Occipital lobe (tissue), 2 donors: ENCODE results near the gene B4GALT3. TPM values are rescaled to one million over a fixed set of nuclear protein-coding genes. Genes with fewer than 3 reads are reported as not detected.

ENCODE experiments used
- DNase-seq: peaks from one replicate; lab custom pipeline; 2025; lab: John Stamatoyannopoulos, UW
- total RNA-seq: library from RNA; depleted of rRNA; stranded (reverse); fragments of >200 nt; gene quantifications from one replicate; pipeline ENCODE4 v1.2.3, GENCODE V29; 2014

The B4GALT3 gene
- total RNA-seq, 1 donor from 2014 or later = 21.4 TPM

DNA sequence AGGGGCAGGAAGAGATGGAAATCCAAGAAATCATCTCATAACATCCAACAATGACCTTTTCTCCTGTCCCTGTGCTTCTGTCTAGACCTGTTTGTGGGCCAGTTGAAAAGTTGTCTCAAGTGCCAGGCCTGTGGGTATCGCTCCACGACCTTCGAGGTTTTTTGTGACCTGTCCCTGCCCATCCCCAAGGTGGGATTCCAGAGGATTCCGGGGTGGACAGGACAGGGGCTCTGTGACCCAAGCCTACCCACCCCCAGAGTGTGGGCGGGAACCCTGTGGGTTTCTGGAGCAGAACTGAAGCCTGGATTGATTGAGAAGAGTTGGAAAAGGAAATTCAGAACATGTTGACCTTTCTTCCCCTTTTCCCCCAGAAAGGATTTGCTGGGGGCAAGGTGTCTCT is 13.5 kb downstream of the B4GALT3 start:
- DNase-seq = no peak

DNA sequence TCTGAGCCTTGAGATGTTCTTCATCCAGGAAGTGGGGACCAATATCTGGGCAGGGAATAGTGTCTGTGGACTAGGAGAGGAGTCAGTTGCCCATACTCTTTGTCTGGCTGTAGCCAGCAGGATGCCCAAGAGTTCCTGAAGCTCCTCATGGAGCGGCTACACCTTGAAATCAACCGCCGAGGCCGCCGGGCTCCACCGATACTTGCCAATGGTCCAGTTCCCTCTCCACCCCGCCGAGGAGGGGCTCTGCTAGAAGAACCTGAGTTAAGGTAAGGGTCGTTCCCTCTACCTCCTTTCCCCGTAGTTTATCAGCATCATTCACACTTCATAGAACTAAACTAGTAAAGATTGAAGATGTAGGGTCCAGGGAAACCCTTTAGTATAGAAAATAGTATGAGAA is 14.5 kb downstream of the B4GALT3 start:
- DNase-seq = no peak

DNA sequence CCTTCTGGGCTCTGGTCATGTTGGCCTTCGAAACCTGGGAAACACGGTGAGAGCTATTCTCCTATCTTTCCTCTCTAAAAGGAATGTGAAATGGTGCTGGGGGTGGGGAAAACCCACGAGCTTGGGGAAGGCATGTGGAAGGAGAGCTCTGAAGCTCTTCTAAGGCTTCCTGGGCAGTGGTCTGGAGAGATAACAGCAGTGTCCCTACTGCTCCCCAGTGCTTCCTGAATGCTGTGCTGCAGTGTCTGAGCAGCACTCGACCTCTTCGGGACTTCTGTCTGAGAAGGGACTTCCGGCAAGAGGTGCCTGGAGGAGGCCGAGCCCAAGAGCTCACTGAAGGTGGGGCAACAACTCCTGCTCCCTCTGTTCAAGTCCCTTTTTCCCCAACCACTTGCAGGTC is 15.3 kb downstream of the B4GALT3 start:
- DNase-seq = no peak

DNA sequence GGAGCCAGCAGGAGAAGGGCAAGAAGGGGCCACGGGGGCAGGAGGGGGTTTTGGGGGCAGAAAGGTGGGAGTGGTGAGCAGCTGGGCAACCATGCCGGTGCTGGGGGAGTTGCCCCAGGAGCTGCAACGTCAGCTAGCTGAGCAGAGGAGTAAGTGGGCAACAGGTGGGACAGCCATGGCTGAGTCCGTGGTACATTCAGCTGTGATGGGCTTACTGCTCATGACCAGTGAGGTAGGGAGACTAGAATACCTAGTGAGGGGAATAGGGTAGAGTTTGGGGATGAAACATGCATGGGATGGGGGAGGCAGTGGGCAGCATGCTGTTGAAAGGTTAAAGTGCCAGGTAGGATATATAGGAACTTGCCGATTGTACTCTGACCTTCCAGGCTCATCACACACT is 15.7 kb downstream of the B4GALT3 start:
- DNase-seq = no peak

DNA sequence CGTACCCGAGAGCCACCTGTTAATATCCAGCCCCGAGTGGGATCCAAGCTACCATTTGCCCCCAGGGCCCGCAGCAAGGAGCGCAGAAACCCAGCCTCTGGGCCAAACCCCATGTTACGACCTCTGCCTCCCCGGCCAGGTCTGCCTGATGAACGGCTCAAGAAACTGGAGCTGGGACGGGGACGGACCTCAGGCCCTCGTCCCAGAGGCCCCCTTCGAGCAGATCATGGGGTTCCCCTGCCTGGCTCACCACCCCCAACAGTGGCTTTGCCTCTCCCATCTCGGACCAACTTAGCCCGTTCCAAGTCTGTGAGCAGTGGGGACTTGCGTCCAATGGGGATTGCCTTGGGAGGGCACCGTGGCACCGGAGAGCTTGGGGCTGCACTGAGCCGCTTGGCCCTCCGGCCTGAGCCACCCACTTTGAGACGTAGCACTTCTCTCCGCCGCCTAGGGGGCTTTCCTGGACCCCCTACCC is 16.6 kb downstream of the B4GALT3 start:
- no peak for DNase-seq

DNA sequence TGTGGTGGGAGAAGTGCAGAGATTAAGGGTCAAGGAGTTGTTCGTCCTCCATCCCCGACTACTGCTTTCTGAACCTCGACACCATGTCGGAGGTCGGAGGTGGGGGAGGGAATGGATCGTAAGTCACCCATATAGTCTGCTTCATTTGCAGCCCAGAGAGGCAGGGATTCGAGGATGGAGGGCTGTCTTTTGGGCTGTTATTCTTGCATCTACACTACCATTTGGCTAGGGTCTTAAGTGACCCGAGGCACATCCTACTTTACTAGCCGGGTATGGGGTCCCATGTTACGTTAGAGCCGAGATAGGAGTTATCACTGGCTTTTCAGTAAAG is 17.4 kb downstream of the B4GALT3 start:
- no peak for DNase-seq

DNA sequence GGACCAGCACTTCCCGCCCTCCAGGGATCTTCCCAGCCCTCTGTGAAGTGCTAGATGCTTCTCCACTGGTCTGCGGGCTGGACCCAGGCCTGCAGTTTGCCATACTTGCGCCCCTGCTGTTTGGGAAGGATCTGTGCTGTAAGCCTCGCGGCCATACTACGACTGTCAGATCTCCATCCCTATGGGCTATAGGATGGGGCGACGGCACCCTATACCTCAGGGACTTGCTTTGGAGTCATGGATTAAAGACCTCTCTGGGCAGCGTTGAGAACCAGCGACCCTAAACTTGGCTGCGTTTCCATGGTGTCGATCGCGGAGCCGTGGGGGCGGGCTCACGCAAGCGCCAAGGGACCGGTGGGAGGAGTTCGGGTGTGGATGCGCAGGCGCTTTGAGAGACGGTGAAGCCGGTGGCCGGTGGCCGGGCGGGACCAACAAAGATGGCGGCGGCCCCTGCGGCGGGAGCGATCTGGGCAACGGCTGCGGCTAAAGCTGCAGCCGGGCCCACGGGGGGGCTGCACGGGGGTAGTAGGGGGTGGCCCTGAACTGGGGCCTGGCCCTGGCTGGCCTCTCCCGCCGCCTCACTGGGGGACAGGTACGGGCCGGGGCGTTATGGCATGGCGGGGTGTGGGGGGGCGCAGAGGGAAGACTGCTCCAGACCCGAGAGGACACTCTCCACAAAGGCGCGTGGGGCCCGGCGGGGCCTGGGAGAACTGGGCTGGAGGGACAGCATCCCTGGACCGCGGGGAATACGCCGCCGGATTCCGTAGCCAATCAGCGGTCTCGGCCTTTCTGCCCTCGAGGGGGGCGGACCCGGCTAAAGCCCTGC is 18.0 kb downstream of the B4GALT3 start, which contains the start of gene USP21:
Gene USP21 (plus strand): TSS at position 414 of the 826 bp plus-strand sequence. CDS start 1,141 bp downstream, outside the sequence.
- peak; percentile 83 for DNase-seq

DNA sequence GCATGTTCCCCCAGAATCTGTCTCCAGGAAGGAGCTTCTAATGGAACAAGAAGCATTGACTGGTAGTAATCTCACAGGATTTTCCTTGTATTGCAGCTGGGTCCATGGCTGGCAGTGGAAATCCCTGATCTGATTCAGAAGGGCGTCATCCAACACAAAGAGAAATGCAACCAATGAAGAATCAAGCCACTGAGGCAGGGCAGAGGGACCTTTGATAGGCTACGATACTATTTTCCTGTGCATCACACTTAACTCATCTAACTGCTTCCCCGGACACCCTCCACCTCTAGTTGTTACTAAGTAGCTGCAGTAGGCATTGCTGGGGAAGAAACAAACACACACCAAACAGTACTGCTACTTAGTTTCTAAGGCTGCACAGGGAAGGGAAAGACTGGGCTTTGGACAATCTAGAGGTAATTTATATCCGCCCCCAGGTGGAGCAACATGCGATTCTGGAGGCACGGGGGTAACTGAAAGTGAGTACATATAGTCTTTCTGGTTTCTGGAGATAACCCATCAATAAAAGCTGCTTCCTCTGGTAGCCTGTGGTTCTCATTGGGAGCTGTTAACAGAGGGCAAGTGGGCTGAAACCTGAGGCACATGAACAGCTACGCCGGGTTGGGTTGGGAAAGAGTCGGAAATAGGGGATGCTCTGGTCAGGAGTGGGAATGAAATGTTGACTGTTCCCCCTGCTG is 18.8 kb downstream of the B4GALT3 start:
- DNase-seq = no peak

DNA sequence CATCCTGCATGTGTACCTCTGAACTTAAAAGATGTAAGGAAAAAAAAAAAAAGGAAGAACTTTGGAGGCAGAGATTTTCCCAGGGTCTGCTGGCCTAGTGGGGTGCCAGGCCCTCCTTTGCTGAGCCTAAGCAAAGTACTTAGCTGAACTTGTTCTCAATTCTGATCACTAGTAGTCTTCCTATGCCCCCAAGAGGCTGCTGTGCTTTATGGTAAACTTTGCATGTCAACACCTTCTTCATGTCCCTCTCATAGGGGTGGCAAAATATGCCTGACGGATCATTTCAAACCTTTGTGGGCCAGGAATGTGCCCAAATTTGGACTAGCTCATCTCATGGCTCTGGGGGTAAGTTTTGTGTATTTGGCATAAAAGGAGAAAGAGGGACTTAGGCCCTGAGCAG is 19.4 kb downstream of the B4GALT3 start:
- DNase-seq = no peak

DNA sequence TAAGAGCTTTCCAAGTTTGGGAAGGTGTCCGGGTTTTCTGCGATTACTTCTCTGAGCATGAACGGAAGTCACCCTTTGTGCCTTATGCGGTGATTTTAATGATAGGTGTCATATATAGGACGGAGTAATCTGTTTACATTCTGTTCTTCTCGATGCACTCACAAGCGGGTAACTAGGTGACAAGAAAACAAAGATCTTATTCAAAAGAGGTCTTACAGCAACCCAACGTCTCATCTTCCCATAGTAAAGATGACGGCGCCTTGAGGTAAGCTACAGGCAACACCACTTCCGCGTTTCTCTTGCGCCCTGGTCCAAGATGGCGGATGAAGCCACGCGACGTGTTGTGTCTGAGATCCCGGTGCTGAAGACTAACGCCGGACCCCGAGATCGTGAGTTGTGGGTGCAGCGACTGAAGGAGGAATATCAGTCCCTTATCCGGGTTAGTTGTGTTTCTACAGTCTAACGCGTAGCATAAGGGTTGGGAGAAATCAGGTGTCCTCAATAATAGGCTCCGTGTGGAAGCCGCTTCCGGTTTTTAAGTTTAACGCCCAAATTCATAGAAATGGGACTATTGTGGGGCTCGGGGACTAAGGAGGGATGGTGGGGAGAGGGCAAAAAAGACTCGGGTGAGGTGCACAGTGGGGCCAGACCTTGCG is 23.5 kb downstream of the B4GALT3 start, which contains the start of gene UFC1:
Gene UFC1 (plus strand): TSS at position 297 of the 656 bp plus-strand sequence. CDS start 20 bp downstream, at position 317.
- peak; percentile 73 for DNase-seq

DNA sequence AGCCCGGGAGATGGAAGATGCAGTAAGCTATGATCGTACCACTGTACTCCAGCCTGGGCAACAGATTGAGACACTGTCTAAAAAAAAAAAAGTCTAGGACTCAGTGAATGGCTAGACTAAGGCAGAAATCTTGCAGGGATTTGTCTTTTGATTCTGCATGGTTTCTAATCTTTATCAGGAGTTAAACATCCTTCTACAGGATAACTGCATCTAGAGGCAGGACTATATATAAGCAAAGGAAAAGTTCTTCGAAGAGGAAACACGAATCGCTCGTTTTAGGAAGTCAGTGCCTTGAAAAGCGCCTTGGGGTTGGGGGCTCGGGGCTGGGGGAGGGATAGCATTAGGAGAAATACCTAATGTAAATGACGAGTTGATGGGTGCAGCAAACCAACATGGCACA is 24.1 kb downstream of the B4GALT3 start:
- DNase-seq = no peak

DNA sequence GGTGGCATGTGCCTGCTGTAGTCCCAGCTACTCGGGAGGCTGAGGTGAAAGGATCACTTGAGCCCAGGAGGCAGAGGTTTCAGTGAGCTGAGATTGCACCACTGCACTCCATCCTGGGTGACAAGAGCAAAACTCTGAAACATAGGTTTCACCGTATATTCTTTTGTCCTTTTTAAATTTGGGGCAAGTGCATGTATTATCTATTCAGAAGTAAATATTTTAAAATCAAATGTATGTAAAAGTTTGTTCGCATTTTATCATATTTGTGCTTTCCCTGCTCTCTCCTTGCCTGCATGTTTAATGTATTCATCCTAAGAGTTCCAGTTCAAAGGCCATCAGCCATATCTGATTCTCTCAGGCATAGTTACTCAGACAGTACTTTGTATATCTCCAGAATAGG is 31.5 kb downstream of the B4GALT3 start:
- DNase-seq = no peak

DNA sequence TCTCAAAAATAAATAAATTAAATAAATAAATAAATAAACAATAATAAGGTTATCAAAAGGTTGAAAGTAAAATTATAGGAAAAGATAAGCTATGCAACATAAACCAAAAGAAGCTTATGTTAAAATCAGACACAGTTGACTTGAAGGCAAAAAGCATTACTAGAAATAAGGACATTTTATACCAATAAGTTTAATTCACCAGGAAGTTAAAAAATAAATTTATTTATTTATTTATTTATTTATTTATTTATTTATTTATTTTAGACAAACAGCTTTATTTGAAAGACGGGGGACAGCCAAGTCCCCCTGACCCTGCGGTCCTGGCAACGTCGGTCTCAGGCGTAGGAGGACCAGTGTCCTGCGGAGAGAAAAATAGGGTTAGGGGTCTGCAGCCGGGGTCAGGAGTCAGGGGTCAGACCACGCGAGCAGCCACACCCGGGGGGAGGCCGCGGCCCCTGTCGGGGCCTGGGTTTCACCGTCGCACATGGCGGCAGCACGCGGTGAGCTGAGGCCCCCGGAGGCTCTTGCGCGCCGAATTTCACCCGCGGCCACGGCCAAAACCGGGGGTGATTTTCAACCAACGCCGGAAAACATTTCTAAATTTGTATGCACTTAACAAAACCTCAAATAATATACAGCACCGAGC is 36.4 kb downstream of the B4GALT3 start:
- no peak for DNase-seq

DNA sequence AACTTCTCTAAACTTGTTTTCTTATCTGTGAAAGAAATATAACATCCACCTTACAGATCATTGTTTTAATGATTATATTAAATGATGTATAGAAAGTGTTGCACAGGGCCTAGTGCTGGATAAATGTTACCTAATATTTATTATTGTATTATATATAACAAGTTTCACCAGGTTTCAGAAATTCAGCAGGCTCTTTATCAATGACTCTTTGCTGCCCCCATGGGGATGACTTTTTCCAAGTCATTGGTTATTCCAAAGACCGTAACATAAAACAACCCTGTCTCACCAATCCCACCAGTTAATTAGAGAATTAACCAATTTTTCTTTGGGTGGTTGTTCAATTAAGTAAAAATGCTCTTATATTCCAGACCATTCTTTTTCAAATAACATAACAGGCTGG is 37.5 kb downstream of the B4GALT3 start:
- DNase-seq = no peak

DNA sequence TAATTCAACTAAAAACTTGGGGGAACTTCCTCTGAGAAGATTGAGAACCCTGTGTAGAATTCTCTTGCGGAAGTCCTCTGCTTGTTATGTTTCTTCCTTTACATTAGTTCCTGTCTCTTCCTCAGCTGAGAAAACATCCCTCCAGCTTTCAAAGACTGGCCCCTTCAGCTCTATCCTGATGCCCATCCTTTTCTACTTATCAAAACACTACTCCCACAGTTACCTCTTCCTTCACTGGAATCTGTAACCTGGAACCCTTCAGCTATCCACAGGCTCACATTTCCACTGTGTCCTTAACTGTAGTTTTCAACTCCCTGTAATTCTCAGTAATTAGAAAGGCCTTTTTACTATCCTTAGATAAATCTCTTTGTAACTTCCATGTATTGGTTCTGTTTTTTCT is 38.9 kb downstream of the B4GALT3 start:
- no peak for DNase-seq

DNA sequence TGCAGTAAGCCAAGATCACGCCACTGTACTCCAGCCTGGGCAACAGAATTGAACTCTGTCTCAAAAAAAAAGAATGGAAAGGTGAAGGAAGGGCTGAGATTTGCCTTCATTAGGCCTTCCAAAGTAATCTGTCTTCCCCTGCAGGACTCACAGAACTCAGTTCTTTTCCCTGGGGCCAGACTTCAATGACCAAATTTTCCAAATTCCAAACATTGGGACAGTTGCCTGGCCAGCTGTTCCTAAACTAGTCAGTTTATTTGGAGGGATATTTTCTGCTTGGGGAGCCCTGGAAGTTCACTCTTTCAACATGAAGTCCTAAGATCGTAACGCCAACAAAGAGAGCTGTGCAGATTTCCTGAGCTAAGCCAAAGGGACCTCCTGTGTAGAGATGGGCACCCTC is 39.4 kb downstream of the B4GALT3 start:
- DNase-seq = no peak

DNA sequence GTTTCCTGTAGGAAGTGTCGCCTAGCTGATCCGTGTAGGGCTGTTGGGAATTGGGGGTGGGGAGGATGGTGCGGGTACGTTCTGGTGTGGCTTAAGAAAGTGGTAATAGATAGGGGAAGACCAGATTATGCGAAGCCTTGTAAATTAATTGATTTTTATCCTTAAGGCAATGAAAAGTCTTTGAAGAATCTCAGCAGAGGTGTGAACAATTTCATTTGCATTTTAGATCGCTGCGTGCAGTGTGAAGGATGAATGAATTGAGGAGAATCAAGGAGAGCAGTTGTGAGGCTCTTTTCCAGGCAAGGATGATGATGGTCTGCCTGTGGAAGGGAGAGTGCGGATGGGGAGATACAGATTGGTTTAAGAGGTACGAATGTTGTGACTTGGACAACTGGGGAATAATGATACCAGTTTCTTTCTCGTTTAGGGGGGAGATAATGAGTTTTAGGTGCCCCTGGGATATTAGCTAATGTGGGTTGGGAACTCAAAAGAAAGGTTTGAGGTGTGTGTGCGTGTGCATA is 44.0 kb downstream of the B4GALT3 start:
- DNase-seq = no peak

DNA sequence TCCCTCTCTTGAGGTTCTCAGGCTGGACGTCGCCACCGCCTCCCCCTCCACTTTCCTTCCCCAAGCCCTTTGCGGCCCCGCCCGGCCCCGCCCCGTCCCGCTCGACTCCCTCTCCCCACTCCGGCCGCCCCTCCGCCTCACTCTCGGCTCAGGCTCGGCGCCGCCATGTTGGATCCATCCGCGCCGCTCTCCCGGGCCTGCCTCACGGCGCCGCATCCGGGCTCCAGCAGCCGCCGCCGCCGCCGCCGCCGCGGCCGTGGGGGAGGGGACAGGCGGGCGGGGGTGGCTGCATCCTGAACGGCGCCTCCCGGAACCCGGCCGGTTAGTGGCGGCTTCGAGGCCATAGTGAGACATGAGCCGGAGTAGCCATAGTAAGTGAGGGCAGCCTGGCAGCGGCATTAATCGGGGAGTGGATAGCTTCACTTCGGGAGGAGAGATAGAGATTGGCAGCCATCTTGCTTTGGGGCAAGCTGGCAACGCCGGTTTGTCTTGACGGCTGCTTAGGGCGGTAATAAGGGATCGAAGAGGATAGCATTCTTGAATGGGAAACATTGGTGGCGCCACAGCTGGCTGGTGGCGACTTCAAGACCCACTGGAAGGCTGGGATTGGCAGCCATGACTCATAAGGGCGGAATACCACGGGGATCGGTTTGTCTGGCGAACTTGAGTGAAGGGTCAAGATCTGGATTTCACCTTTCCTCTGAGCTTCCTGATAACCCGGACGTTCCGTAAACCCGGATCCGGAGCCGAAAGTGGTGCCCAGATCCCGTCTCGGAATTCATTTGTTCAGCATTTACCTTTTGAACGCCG is 44.7 kb downstream of the B4GALT3 start, which contains the start of gene DEDD:
Gene DEDD (minus strand): TSS at position 258 of the 810 bp plus-strand sequence. CDS start 8,205 bp downstream, outside the sequence.
- DNase-seq = peak; percentile 96

DNA sequence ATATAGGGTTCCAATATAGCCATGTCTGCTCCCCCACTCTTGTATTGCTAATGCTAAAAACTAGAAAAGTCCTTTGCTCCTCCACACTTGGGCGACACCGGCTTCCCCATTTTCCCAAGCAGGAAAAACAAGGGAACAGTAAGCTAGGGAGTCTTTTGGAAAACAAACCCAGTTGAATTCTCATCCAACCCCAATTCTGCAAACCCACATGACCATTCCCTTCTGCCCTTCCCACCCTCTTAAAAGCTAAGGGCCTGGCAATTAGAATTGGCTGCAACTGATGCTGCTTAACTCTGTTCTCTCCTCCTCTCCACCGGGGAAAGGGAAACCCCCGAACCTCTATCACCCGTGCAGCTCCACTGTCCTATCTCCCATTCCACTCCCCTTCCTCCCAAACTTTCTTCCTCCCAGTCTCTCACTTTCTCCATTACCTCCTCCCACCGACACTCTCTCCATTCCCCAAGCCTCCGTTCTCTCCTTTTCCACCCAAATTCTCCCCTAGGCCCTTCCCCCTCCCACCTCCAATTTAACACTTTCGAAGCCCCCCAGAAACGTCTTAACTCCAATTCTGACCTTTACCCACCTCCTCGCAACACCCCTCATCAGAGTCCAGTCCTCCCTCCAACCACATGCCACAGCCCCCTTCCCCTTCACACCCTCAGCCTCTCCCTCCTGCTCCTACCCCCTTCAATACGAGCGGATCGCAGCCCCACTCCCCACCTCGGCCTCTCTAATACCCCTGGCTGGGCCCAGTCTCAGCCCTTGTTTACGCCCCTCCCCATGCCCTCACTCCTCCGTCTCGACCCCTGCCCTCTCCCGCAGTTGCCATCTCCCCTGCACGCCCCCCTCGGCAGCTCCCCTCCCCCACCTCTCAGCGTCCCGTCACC is 45.5 kb downstream of the B4GALT3 start:
- no peak for DNase-seq
